Measurements from ENCODE around the gene PRPH.

DNA sequence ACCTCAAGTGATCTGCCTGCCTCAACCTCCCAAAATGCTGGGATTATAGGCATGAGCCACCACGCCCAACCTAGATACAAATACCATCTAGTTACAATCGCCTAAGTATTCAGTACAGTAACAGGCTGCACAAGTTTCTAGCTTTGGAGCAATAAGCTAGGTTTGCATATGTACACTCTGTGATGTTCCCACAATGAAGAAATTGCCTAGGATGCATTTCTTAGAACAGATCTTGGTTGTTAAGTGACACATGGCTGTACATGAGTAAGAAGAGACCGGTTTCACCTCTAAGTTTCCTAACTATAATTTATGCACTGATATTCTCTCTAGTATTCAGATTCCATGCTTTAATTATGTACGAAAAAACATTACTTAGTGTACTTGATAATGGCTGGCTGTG lies 35.5 kb upstream of the PRPH start:
- TF ChIP-seq, protein P1, sequence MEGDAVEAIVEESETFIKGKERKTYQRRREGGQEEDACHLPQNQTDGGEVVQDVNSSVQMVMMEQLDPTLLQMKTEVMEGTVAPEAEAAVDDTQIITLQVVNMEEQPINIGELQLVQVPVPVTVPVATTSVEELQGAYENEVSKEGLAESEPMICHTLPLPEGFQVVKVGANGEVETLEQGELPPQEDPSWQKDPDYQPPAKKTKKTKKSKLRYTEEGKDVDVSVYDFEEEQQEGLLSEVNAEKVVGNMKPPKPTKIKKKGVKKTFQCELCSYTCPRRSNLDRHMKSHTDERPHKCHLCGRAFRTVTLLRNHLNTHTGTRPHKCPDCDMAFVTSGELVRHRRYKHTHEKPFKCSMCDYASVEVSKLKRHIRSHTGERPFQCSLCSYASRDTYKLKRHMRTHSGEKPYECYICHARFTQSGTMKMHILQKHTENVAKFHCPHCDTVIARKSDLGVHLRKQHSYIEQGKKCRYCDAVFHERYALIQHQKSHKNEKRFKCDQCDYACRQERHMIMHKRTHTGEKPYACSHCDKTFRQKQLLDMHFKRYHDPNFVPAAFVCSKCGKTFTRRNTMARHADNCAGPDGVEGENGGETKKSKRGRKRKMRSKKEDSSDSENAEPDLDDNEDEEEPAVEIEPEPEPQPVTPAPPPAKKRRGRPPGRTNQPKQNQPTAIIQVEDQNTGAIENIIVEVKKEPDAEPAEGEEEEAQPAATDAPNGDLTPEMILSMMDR (IDR thresholded peaks at IDR 0.05) = no peak
- no peak for TF ChIP-seq POLR2A (IDR thresholded peaks at IDR 0.05)
